ENCODE results near the gene KAT8.

- no peak for TF ChIP-seq CTCF (IDR thresholded peaks at IDR 0.05)
- no peak for TF ChIP-seq POLR2A (IDR thresholded peaks at IDR 0.05)
Measured at GRCh38 chr16:31157136-31157535, 39.7 kb downstream of the KAT8 start.

Measured in upper lobe of left lung (tissue), 4 donors.